CD4-positive, alpha-beta T cell (primary cell): ENCODE results near the gene SPATA4. TPM values are rescaled to one million over a fixed set of nuclear protein-coding genes. Genes with fewer than 3 reads are reported as not detected.

ENCODE experiments used
- ATAC-seq: fragments of 200-7000 bp; cut with Tn5 transposase; one replicate; pipeline ENCODE4 v1.10.0; 2022; ENCODE audit warnings: mild to moderate bottlenecking; ENCODE audit not compliant: poor library complexity
- CTCF ChIA-PET: fragments of 350-600 bp; sonication (Branson Sonifier 250); formaldehyde crosslinking; loops from one replicate; lab custom pipeline; 2021; ENCODE audit warnings: antibody characterized with exemption, inconsistent platforms; lab: Charles Lee
- POLR2A ChIA-PET: fragments of 350-600 bp; sonication (Branson Sonifier 250); formaldehyde crosslinking; loops from one replicate; lab custom pipeline; 2021; ENCODE audit warnings: antibody characterized with exemption, inconsistent platforms; lab: Charles Lee
- DNase-seq, 14 experiments: peaks; one replicate each; pipeline ENCODE4 v3.0.0-alpha.2; 2013 to 2020; ENCODE audit warnings: mixed read lengths in 2 of 14
- H3K27ac ChIP-seq, 2 donors: one replicate each; pipeline versions ENCODE4 v1.5.1 to v1.7.0; 2013; ENCODE audit warnings: low read length in 2 of 2, low read depth in 1 of 2, mild to moderate bottlenecking in 1 of 2
- H3K27me3 ChIP-seq, 2 experiments: 1 replicate in 1 of 2; 2 replicates in 1 of 2; pipeline versions ENCODE4 v1.6.1 to v1.7.0; 2013; ENCODE audit warnings: low read length in 2 of 2, control low read depth in 1 of 2, mild to moderate bottlenecking in 1 of 2, moderate library complexity in 1 of 2; ENCODE audit not compliant: insufficient read depth in 2 of 2, control insufficient read depth in 1 of 2
- H3K36me3 ChIP-seq: one replicate; pipeline ENCODE4 v1.6.1; 2013; ENCODE audit warnings: low read length, control low read depth; ENCODE audit not compliant: insufficient read depth
- H3K4me1 ChIP-seq: one replicate; pipeline ENCODE4 v1.6.1; 2013; ENCODE audit warnings: low read length, control low read depth; ENCODE audit not compliant: insufficient read depth
- H3K4me3 ChIP-seq: one replicate; pipeline ENCODE4 v1.5.1; 2013; ENCODE audit warnings: mild to moderate bottlenecking, low read length, moderate library complexity
- H3K9me3 ChIP-seq, 2 experiments: 1 replicate in 1 of 2; 2 replicates in 1 of 2; pipeline versions ENCODE4 v1.6.1 to v1.7.0; 2013; ENCODE audit warnings: low read length in 2 of 2, mild to moderate bottlenecking in 2 of 2, control low read depth in 1 of 2, moderate library complexity in 1 of 2; ENCODE audit not compliant: control insufficient read depth in 1 of 2, insufficient read depth in 1 of 2
- H3K27ac Mint-ChIP-seq: one replicate; pipeline ENCODE4 v1.8.0; 2020; ENCODE audit warnings: mixed read lengths
- H3K27me3 Mint-ChIP-seq: one replicate; pipeline ENCODE4 v1.8.0; 2021; ENCODE audit warnings: mixed read lengths
- H3K36me3 Mint-ChIP-seq: one replicate; pipeline ENCODE4 v1.8.0; 2021; ENCODE audit warnings: low read depth, mixed read lengths
- H3K4me1 Mint-ChIP-seq: one replicate; pipeline ENCODE4 v1.8.0; 2021; ENCODE audit warnings: low read depth, mixed read lengths
- H3K4me3 Mint-ChIP-seq: one replicate; pipeline ENCODE4 v1.8.0; 2020; ENCODE audit warnings: mild to moderate bottlenecking, mixed read lengths
- H3K9me3 Mint-ChIP-seq: one replicate; pipeline ENCODE4 v1.8.0; 2020; ENCODE audit warnings: mixed read lengths
- CTCF ChIP-seq: fragments of 200-600 bp; IDR thresholded peaks from one replicate; pipeline ENCODE4 v1.8.0; 2022; ENCODE audit warnings: antibody characterized with exemption, mild to moderate bottlenecking
- intact Hi-C, 2 experiments: fragments of 100-400 bp; cut with DNase I in 1 of 2; cut with micrococcal nuclease in 1 of 2; formaldehyde crosslinking; loops; one replicate each; pipeline versions ENCODE4 v1.15.1 to v1.9.0; 2023 to 2025; cut with DNase I, micrococcal nuclease
- total RNA-seq, 174 experiments: library from RNA in 2 of 174; stranded (reverse) in 2 of 174; gene quantifications; one replicate each; pipeline ENCODE4 v1.2.3 and lab custom pipeline; 2021 to 2026

Gene SPATA4
- total RNA-seq, 2 experiments from 2014 or later: not detected

GRCh38 chr4:176134670-176135069, 60.7 kb downstream of the SPATA4 start:
- TF ChIP-seq CTCF: no peak
- CTCF ChIA-PET: no interaction called here
- no peaks in the 10 kb centered on the region for H3K27me3 ChIP-seq
- Mint-ChIP-seq H3K27me3 (peaks cover 5% of the 10 kb centered on the region), H3K36me3 (no peaks in the 10 kb centered on the region), H3K4me3 (no peak overlapping the region), H3K9me3 (no peaks in the 10 kb centered on the region), H3K4me1 (no peaks in the 10 kb centered on the region), H3K27ac (no peak overlapping the region)
- no peaks in the 10 kb centered on the region for H3K9me3 ChIP-seq
- intact Hi-C loops: no loop called here
- DNase-seq: no peak
- H3K27ac ChIP-seq: no peak overlapping the region
- POLR2A ChIA-PET: no interaction called here
- ATAC-seq: no peak
- no peaks in the 10 kb centered on the region for H3K4me1 ChIP-seq
- no peaks in the 10 kb centered on the region for H3K36me3 ChIP-seq
- no peak overlapping the region for H3K4me3 ChIP-seq

Other genes with a start within 250 kb of the SPATA4 start
- gene WDR17, start 129.7 kb downstream of the SPATA4 start, total RNA-seq: under 1 TPM; 0.47 to 0.64 TPM
- not detected for gene ASB5, start 73.6 kb upstream of the SPATA4 start, total RNA-seq
- gene SPCS3, start 124.4 kb upstream of the SPATA4 start, total RNA-seq: 100 to 1,000 TPM; 149 TPM